K562 (cell line): ENCODE measurements around the gene TBXA2R. TPM values are rescaled to one million over a fixed set of nuclear protein-coding genes. Genes with fewer than 3 reads are reported as not detected.
A peak's percentile ranks its signal among the peaks of the same experiment; 100 is the strongest.

Experiments
- CBX1 ChIP-seq: sonication (generic); IDR thresholded peaks from 2 replicates; pipeline ENCODE4 v1.6.1; 2016; ENCODE audit warnings: antibody characterized with exemption, low read depth, mild to moderate bottlenecking
- CTCF ChIP-seq, 3 experiments: IDR thresholded peaks in 2 of 3; conservative IDR thresholded peaks in 1 of 3; 2 replicates each; pipeline ENCODE4 v1.5.1; 2011 to 2012; ENCODE audit warnings: low read length in 3 of 3, mild to moderate bottlenecking in 3 of 3, control low read depth in 2 of 3, improper control_type of control experiment in 1 of 3, inconsistent platforms in 1 of 3, low read depth in 1 of 3, mixed read lengths in 1 of 3, moderate library complexity in 1 of 3; ENCODE audit not compliant: insufficient read depth in 2 of 3
- RAD21 ChIP-seq, 2 experiments: fragments of 250-450 bp in 1 of 2; fragments of 450-650 bp in 1 of 2; sonication (Bioruptor Pico) in 1 of 2; formaldehyde crosslinking in 1 of 2; IDR thresholded peaks in 1 of 2; conservative IDR thresholded peaks in 1 of 2; 2 replicates each; pipeline versions ENCODE4 v1.4.0 to v1.8.0; 2020 to 2022; ENCODE audit warnings: mild to moderate bottlenecking in 2 of 2, moderate library complexity in 1 of 2
- RBFOX2 ChIP-seq: fragments of 200-400 bp; formaldehyde crosslinking; IDR thresholded peaks from 2 replicates; pipeline ENCODE4 v1.6.1; 2017; ENCODE audit warnings: low read depth, mild to moderate bottlenecking, low read length, moderate library complexity
- TOE1 ChIP-seq, 2 experiments: fragments of 450-650 bp in 1 of 2; sonication (generic) in 1 of 2; formaldehyde crosslinking in 1 of 2; IDR thresholded peaks; 2 replicates each; pipeline versions ENCODE4 v1.7.1 to v1.8.0; 2016 to 2022; ENCODE audit warnings: borderline replicate concordance in 2 of 2, mild to moderate bottlenecking in 2 of 2, antibody characterized with exemption in 1 of 2, inconsistent platforms in 1 of 2, low read depth in 1 of 2, missing genetic modification reagents in 1 of 2, moderate library complexity in 1 of 2
- polyA plus RNA-seq, 8 experiments: library from polyadenylated mRNA; depleted of rRNA in 4 of 8; stranded (reverse) in 5 of 8; unstranded in 3 of 8; fragments of >200 nt; fragmentation: Nextera tagmentation in 2 of 8; fragmentation: Illumina TruSeq in 1 of 8; extraction: Ambion mirVana in 2 of 8; extraction: Trizol in 1 of 8; gene quantifications; 2 replicates each; pipeline versions ENCODE4 v1.2.1 to v1.2.3, GENCODE V29; 2011 to 2014; ENCODE audit warnings: inconsistent platforms in 1 of 8, missing spikeins in 1 of 8
- total RNA-seq, 7 experiments: library from RNA; depleted of rRNA in 6 of 7; stranded (reverse); fragments of >200 nt in 6 of 7; fragmentation: Illumina TruSeq in 2 of 7; extraction: Trizol in 2 of 7; gene quantifications; 2 replicates each; pipeline versions ENCODE4 v1.2.1 to v1.2.3, GENCODE V29; 2011 to 2021; ENCODE audit warnings: low replicate concordance in 1 of 7
- TF ChIP-seq, protein P1 (sequence below): fragments of 250-450 bp; sonication (Bioruptor Pico); IDR thresholded peaks from 2 replicates; pipeline ENCODE4 v1.5.0; 2021; ENCODE audit warnings: mild to moderate bottlenecking, moderate library complexity
- TF ChIP-seq, protein P2 (sequence below): fragments of 450-650 bp; IDR thresholded peaks from 2 replicates; pipeline ENCODE4 v1.6.1; 2016; ENCODE audit warnings: mild to moderate bottlenecking, moderate library complexity

The TBXA2R gene
- total and polyA plus RNA-seq, 9 of the 15 experiments (the other 6 are each of a cell fraction or from before 2014, with no cell fraction given): 1.5 to 24.0 (median 2.8) TPM

GRCh38 chr19:3547301-3547731, 59.4 kb downstream of the TBXA2R start (continued):
- TF ChIP-seq, protein P1, sequence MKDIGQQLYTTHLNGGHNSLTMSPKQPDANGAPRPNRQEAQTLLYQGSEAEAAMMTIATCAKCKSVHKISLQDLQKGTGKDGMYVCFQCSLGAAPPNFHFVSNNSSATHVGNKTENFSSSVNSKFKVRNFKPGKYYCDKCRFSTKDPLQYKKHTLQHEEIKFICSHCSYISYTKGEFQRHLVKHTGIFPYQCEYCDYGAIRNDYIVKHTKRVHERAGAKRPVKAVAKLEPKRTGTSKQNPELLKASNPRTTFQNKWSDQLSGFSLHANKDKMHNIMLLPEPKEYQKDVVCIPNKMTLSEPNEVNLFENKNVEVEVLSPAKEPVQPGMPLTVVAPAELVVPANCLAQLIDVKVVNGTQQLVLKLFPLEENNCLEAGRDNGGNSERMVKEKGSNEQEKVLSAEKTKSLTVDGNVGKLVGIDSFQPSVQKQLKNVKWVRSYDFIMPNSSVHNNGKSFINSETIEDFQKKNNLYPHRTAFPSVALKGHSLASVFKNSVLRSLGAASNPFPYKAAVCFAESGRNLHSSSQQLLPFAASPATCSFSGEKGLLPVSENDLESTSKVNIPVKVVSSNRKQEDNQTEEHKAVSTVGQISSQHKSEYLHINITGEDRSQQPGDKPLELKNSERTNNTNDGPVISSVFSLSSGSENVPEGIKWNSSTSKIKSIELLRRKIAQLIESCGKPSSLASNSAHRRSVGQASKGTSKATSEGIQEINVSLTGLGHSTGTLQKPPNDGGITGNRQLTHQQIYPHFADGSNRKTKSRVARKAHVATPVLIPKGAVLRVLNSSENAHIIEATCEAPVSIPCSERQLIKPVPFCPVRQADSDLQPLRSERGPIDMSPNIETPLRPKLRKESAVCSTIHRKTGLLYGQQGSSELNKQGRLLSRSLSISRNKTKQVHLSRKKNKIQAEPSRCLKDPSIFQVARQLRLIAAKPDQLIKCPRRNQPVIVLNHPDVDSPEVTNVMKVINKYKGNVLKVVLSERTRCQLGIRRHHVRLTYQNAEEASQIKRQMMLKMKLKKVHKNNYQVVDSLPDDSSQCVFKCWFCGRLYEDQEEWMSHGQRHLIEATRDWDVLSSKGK (CRISPR knock-in tag): no peak
- TF ChIP-seq TOE1 (IDR thresholded peaks at IDR 0.05; ENCODE audit: borderline replicate concordance): no peak
- no peak for TF ChIP-seq TOE1 (CRISPR knock-in tag; IDR thresholded peaks at IDR 0.05; ENCODE audit: borderline replicate concordance, low read depth)
- TF ChIP-seq CBX1: 0 out of 2 replicates have a peak, but pooled peaks have one; percentile 58
- TF ChIP-seq, protein P2, sequence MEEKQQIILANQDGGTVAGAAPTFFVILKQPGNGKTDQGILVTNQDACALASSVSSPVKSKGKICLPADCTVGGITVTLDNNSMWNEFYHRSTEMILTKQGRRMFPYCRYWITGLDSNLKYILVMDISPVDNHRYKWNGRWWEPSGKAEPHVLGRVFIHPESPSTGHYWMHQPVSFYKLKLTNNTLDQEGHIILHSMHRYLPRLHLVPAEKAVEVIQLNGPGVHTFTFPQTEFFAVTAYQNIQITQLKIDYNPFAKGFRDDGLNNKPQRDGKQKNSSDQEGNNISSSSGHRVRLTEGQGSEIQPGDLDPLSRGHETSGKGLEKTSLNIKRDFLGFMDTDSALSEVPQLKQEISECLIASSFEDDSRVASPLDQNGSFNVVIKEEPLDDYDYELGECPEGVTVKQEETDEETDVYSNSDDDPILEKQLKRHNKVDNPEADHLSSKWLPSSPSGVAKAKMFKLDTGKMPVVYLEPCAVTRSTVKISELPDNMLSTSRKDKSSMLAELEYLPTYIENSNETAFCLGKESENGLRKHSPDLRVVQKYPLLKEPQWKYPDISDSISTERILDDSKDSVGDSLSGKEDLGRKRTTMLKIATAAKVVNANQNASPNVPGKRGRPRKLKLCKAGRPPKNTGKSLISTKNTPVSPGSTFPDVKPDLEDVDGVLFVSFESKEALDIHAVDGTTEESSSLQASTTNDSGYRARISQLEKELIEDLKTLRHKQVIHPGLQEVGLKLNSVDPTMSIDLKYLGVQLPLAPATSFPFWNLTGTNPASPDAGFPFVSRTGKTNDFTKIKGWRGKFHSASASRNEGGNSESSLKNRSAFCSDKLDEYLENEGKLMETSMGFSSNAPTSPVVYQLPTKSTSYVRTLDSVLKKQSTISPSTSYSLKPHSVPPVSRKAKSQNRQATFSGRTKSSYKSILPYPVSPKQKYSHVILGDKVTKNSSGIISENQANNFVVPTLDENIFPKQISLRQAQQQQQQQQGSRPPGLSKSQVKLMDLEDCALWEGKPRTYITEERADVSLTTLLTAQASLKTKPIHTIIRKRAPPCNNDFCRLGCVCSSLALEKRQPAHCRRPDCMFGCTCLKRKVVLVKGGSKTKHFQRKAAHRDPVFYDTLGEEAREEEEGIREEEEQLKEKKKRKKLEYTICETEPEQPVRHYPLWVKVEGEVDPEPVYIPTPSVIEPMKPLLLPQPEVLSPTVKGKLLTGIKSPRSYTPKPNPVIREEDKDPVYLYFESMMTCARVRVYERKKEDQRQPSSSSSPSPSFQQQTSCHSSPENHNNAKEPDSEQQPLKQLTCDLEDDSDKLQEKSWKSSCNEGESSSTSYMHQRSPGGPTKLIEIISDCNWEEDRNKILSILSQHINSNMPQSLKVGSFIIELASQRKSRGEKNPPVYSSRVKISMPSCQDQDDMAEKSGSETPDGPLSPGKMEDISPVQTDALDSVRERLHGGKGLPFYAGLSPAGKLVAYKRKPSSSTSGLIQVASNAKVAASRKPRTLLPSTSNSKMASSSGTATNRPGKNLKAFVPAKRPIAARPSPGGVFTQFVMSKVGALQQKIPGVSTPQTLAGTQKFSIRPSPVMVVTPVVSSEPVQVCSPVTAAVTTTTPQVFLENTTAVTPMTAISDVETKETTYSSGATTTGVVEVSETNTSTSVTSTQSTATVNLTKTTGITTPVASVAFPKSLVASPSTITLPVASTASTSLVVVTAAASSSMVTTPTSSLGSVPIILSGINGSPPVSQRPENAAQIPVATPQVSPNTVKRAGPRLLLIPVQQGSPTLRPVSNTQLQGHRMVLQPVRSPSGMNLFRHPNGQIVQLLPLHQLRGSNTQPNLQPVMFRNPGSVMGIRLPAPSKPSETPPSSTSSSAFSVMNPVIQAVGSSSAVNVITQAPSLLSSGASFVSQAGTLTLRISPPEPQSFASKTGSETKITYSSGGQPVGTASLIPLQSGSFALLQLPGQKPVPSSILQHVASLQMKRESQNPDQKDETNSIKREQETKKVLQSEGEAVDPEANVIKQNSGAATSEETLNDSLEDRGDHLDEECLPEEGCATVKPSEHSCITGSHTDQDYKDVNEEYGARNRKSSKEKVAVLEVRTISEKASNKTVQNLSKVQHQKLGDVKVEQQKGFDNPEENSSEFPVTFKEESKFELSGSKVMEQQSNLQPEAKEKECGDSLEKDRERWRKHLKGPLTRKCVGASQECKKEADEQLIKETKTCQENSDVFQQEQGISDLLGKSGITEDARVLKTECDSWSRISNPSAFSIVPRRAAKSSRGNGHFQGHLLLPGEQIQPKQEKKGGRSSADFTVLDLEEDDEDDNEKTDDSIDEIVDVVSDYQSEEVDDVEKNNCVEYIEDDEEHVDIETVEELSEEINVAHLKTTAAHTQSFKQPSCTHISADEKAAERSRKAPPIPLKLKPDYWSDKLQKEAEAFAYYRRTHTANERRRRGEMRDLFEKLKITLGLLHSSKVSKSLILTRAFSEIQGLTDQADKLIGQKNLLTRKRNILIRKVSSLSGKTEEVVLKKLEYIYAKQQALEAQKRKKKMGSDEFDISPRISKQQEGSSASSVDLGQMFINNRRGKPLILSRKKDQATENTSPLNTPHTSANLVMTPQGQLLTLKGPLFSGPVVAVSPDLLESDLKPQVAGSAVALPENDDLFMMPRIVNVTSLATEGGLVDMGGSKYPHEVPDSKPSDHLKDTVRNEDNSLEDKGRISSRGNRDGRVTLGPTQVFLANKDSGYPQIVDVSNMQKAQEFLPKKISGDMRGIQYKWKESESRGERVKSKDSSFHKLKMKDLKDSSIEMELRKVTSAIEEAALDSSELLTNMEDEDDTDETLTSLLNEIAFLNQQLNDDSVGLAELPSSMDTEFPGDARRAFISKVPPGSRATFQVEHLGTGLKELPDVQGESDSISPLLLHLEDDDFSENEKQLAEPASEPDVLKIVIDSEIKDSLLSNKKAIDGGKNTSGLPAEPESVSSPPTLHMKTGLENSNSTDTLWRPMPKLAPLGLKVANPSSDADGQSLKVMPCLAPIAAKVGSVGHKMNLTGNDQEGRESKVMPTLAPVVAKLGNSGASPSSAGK: no peak
- TF ChIP-seq CTCF (IDR thresholded peaks at IDR 0.05 in 2 of 3, conservative IDR thresholded peaks at IDR 0.05 in 1 of 3; ENCODE audit: insufficient read depth in 2 of 3, low read depth in 1 of 3, low read length in 3 of 3): peak; percentile 46 to 69 (median 56); a peak in 4 of 6 replicates
- TF ChIP-seq RBFOX2: peak; percentile 45; the same call in 1 of the 2 replicates
- peak in 1 of 2 experiments; percentile 34; a peak in 2 of 4 replicates for TF ChIP-seq RAD21 (CRISPR knock-in tag; conservative IDR thresholded peaks at IDR 0.05 in 1 of 2, IDR thresholded peaks at IDR 0.05 in 1 of 2)
